GM23338 (cell line): Measurements from ENCODE around the gene C1orf174. TPM values are rescaled to one million over a fixed set of nuclear protein-coding genes. Genes with fewer than 3 reads are reported as not detected.

Experiments
- ATAC-seq: fragments of 200-7000 bp; cut with Tn5 transposase; 3 replicates; pipeline ENCODE4 v1.9.1; 2020
- DNase-seq: peaks from one replicate; pipeline ENCODE4 v3.0.0-alpha.2; 2015; ENCODE audit warnings: low spot score
- H2AFZ ChIP-seq: fragments of 200-600 bp; sonication (generic); 2 replicates; pipeline ENCODE4 v1.8.0; 2016; ENCODE audit warnings: antibody characterized with exemption, mild to moderate bottlenecking, moderate library complexity
- H3F3A ChIP-seq: fragments of 200-600 bp; sonication (generic); replicated peaks from 2 replicates; pipeline ENCODE4 v1.8.0; 2017; ENCODE audit warnings: antibody characterized with exemption, mixed run types, low read depth
- H3K27ac ChIP-seq: fragments of 200-600 bp; sonication (generic); 2 replicates; pipeline ENCODE4 v1.6.1; 2016; ENCODE audit warnings: low read depth
- H3K27me3 ChIP-seq: fragments of 200-600 bp; sonication (generic); 2 replicates; pipeline ENCODE4 v1.8.0; 2016; ENCODE audit warnings: mild to moderate bottlenecking, mixed run types, moderate library complexity; ENCODE audit not compliant: insufficient read depth
- H3K36me3 ChIP-seq: fragments of 200-600 bp; sonication (generic); 2 replicates; pipeline ENCODE4 v1.8.0; 2016; ENCODE audit warnings: mild to moderate bottlenecking; ENCODE audit not compliant: insufficient read depth
- H3K4me1 ChIP-seq: fragments of 200-600 bp; sonication (generic); 2 replicates; pipeline ENCODE4 v1.8.0; 2016; ENCODE audit warnings: mild to moderate bottlenecking, moderate library complexity; ENCODE audit not compliant: insufficient read depth
- H3K4me2 ChIP-seq: fragments of 200-600 bp; sonication (generic); 2 replicates; pipeline ENCODE4 v1.7.1; 2017; ENCODE audit warnings: mixed run types
- H3K4me3 ChIP-seq: fragments of 200-600 bp; sonication (generic); 2 replicates; pipeline ENCODE4 v1.6.1; 2016; ENCODE audit warnings: mixed run types
- H3K79me2 ChIP-seq: fragments of 200-600 bp; sonication (generic); replicated peaks from 2 replicates; pipeline ENCODE4 v1.8.0; 2017; ENCODE audit warnings: mild to moderate bottlenecking; ENCODE audit not compliant: insufficient read depth
- H3K9me2 ChIP-seq: fragments of 200-600 bp; sonication (generic); 2 replicates; pipeline ENCODE4 v1.8.0; 2017; ENCODE audit not compliant: insufficient read depth
- H4K20me1 ChIP-seq: fragments of 200-600 bp; sonication (generic); replicated peaks from 2 replicates; pipeline ENCODE4 v1.8.0; 2017; ENCODE audit warnings: mild to moderate bottlenecking; ENCODE audit not compliant: insufficient read depth
- H3K27ac Mint-ChIP-seq: 2 replicates; pipeline ENCODE4 v1.8.0; 2020; ENCODE audit warnings: inconsistent platforms, mild to moderate bottlenecking, moderate library complexity, mixed read lengths
- H3K27me3 Mint-ChIP-seq: 3 replicates; pipeline ENCODE4 v1.8.0; 2022; ENCODE audit warnings: low read depth, mild to moderate bottlenecking, moderate library complexity, mixed read lengths, inconsistent platforms; ENCODE audit not compliant: insufficient read depth, poor library complexity
- H3K36me3 Mint-ChIP-seq: 3 replicates; pipeline ENCODE4 v1.8.0; 2021; ENCODE audit warnings: low read depth, mild to moderate bottlenecking, inconsistent platforms, moderate library complexity, mixed read lengths
- H3K4me1 Mint-ChIP-seq: 3 replicates; pipeline ENCODE4 v1.8.0; 2020; ENCODE audit warnings: mild to moderate bottlenecking, inconsistent platforms, mixed read lengths
- H3K4me3 Mint-ChIP-seq: 3 replicates; pipeline ENCODE4 v1.8.0; 2021; ENCODE audit warnings: moderate library complexity, mild to moderate bottlenecking, inconsistent platforms, mixed read lengths
- H3K9me3 Mint-ChIP-seq: 3 replicates; pipeline ENCODE4 v1.8.0; 2020; ENCODE audit warnings: moderate library complexity, mild to moderate bottlenecking, inconsistent platforms, mixed read lengths
- CREB1 ChIP-seq: fragments of 250-450 bp; sonication (Bioruptor Pico); IDR thresholded peaks from 2 replicates; pipeline ENCODE4 v1.5.0; 2020; ENCODE audit warnings: low read depth, mild to moderate bottlenecking, moderate library complexity
- EZH2phosphoT487 ChIP-seq: fragments of 200-600 bp; sonication (generic); IDR thresholded peaks from one replicate; pipeline ENCODE4 v1.8.1; 2018; ENCODE audit warnings: antibody characterized with exemption; ENCODE audit not compliant: unreplicated experiment
- JUNB ChIP-seq: IDR thresholded peaks from one replicate; pipeline ENCODE4 v1.6.1; 2016; ENCODE audit warnings: antibody characterized with exemption; ENCODE audit not compliant: unreplicated experiment
- NANOG ChIP-seq: IDR thresholded peaks from 2 replicates; pipeline ENCODE4 v1.6.1; 2016; ENCODE audit warnings: antibody characterized with exemption, borderline replicate concordance
- POLR2AphosphoS5 ChIP-seq: IDR thresholded peaks from 2 replicates; pipeline ENCODE4 v1.6.1; 2016; ENCODE audit warnings: antibody characterized with exemption, low read depth
- polyA plus RNA-seq: library from polyadenylated mRNA; unstranded; fragments of >200 nt; fragmentation: Nextera tagmentation; extraction: Ambion mirVana; gene quantifications from 2 replicates; pipeline ENCODE4 v1.2.1, GENCODE V29; 2016
- total RNA-seq: library from RNA; depleted of rRNA; stranded (reverse); fragments of >200 nt; shearing (Covaris generic); gene quantifications from 2 replicates; pipeline ENCODE4 v1.2.3, GENCODE V29; 2014
- TF ChIP-seq, protein P1 (sequence below): fragments of 250-450 bp; sonication (Bioruptor Pico); IDR thresholded peaks from 2 replicates; pipeline ENCODE4 v1.5.0; 2020; ENCODE audit warnings: mild to moderate bottlenecking, moderate library complexity
- TF ChIP-seq, protein P2 (sequence below): IDR thresholded peaks from 2 replicates; pipeline ENCODE4 v1.6.1; 2016; ENCODE audit warnings: antibody characterized with exemption
- TF ChIP-seq, protein P3 (sequence below): IDR thresholded peaks from one replicate; pipeline ENCODE4 v1.6.1; 2018; ENCODE audit warnings: antibody characterized with exemption; ENCODE audit not compliant: unreplicated experiment
- TF ChIP-seq, protein P4 (sequence below), 2 experiments: fragments of 200-600 bp in 1 of 2; sonication (generic) in 1 of 2; conservative IDR thresholded peaks; 2 replicates each; pipeline versions ENCODE4 v1.5.1 to v1.6.1; 2016 to 2017; ENCODE audit warnings: antibody characterized with exemption in 2 of 2, low read depth in 2 of 2, mild to moderate bottlenecking in 2 of 2, moderate library complexity in 1 of 2

The C1orf174 gene
- total and polyA plus RNA-seq, 2 experiments from 2014 or later = 28.5 to 28.7 TPM

DNA sequence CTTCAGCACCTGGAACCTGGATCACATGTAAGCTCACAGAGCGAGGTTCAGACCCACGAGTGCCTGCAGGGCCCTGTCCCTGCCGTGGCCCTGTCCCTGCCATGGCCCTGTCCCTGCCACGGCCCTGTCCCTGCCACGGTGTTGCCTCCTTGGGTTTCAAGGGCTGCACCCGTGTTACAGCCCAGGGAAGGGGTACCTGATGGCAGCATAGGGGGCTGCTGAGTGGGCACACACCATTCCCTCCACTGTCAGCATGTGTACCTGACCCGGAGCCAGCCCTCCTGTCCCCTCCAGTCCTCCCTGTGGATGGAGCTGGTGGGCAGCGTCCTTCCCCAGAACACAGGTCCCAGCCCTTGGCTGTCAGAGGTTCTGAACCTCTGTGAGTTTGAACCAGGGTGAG is 27.5 kb downstream of the C1orf174 start (continued):
- TF ChIP-seq, protein P1, sequence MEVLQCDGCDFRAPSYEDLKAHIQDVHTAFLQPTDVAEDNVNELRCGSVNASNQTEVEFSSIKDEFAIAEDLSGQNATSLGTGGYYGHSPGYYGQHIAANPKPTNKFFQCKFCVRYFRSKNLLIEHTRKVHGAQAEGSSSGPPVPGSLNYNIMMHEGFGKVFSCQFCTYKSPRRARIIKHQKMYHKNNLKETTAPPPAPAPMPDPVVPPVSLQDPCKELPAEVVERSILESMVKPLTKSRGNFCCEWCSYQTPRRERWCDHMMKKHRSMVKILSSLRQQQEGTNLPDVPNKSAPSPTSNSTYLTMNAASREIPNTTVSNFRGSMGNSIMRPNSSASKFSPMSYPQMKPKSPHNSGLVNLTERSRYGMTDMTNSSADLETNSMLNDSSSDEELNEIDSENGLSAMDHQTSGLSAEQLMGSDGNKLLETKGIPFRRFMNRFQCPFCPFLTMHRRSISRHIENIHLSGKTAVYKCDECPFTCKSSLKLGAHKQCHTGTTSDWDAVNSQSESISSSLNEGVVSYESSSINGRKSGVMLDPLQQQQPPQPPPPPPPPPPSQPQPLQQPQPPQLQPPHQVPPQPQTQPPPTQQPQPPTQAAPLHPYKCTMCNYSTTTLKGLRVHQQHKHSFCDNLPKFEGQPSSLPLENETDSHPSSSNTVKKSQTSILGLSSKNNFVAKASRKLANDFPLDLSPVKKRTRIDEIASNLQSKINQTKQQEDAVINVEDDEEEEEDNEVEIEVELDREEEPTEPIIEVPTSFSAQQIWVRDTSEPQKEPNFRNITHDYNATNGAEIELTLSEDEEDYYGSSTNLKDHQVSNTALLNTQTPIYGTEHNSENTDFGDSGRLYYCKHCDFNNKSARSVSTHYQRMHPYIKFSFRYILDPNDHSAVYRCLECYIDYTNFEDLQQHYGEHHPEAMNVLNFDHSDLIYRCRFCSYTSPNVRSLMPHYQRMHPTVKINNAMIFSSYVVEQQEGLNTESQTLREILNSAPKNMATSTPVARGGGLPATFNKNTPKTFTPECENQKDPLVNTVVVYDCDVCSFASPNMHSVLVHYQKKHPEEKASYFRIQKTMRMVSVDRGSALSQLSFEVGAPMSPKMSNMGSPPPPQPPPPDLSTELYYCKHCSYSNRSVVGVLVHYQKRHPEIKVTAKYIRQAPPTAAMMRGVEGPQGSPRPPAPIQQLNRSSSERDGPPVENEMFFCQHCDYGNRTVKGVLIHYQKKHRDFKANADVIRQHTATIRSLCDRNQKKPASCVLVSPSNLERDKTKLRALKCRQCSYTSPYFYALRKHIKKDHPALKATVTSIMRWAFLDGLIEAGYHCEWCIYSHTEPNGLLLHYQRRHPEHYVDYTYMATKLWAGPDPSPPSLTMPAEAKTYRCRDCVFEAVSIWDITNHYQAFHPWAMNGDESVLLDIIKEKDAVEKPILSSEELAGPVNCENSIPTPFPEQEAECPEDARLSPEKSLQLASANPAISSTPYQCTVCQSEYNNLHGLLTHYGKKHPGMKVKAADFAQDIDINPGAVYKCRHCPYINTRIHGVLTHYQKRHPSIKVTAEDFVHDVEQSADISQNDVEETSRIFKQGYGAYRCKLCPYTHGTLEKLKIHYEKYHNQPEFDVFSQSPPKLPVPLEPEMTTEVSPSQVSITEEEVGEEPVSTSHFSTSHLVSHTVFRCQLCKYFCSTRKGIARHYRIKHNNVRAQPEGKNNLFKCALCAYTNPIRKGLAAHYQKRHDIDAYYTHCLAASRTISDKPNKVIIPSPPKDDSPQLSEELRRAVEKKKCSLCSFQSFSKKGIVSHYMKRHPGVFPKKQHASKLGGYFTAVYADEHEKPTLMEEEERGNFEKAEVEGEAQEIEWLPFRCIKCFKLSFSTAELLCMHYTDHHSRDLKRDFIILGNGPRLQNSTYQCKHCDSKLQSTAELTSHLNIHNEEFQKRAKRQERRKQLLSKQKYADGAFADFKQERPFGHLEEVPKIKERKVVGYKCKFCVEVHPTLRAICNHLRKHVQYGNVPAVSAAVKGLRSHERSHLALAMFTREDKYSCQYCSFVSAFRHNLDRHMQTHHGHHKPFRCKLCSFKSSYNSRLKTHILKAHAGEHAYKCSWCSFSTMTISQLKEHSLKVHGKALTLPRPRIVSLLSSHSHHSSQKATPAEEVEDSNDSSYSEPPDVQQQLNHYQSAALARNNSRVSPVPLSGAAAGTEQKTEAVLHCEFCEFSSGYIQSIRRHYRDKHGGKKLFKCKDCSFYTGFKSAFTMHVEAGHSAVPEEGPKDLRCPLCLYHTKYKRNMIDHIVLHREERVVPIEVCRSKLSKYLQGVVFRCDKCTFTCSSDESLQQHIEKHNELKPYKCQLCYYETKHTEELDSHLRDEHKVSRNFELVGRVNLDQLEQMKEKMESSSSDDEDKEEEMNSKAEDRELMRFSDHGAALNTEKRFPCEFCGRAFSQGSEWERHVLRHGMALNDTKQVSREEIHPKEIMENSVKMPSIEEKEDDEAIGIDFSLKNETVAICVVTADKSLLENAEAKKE = no peak
- TF ChIP-seq JUNB = no peak
- no peak for TF ChIP-seq POLR2AphosphoS5
- no peak for TF ChIP-seq NANOG
- TF ChIP-seq, protein P2, sequence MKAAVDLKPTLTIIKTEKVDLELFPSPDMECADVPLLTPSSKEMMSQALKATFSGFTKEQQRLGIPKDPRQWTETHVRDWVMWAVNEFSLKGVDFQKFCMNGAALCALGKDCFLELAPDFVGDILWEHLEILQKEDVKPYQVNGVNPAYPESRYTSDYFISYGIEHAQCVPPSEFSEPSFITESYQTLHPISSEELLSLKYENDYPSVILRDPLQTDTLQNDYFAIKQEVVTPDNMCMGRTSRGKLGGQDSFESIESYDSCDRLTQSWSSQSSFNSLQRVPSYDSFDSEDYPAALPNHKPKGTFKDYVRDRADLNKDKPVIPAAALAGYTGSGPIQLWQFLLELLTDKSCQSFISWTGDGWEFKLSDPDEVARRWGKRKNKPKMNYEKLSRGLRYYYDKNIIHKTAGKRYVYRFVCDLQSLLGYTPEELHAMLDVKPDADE = no peak

DNA sequence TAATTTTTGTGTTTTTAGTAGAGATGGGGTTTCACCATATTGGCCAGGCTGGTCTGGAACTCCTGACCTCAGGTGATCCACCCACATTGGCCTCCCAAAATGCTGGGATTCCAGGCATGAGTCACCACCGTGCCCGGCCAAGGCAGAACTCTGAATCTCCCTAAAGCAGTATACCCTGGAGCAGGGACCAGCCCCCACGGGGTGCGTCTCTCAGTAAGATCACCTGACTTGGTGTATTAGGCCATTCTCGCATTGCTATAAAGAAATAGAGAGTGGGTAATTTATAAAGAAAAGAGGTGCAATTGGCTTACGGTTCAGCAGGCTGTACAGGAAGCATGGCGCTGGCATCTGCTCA is 28.6 kb downstream of the C1orf174 start:
- Mint-ChIP-seq H3K4me3 (no peak overlapping the region), H3K27me3 (peaks cover 2% of the 10 kb centered on the region), H3K27ac (no peak overlapping the region), H3K4me1 (peaks cover 2% of the 10 kb centered on the region; the same call in 1 of the 3 replicates), H3K9me3 (peaks cover 8% of the 10 kb centered on the region; the same call in 2 of the 3 replicates), H3K36me3 (peaks cover 41% of the 10 kb centered on the region)
- Histone ChIP-seq H3F3A (peaks cover 3% of the 10 kb centered on the region; the same call in 1 of the 2 replicates), H3K4me1 (no peaks in the 10 kb centered on the region), H4K20me1 (no peaks in the 10 kb centered on the region), H3K36me3 (no peaks in the 10 kb centered on the region), H3K9me2 (no peaks in the 10 kb centered on the region), H3K27ac (no peak overlapping the region), H3K4me3 (no peak overlapping the region), H2AFZ (no peak overlapping the region), H3K27me3 (no peaks in the 10 kb centered on the region), H3K4me2 (no peak overlapping the region), H3K79me2 (no peaks in the 10 kb centered on the region)
- DNase-seq (no peak), ATAC-seq (no peak)
- TF ChIP-seq, protein P2 = no peak
- no peak for TF ChIP-seq JUNB
- TF ChIP-seq, protein P3, sequence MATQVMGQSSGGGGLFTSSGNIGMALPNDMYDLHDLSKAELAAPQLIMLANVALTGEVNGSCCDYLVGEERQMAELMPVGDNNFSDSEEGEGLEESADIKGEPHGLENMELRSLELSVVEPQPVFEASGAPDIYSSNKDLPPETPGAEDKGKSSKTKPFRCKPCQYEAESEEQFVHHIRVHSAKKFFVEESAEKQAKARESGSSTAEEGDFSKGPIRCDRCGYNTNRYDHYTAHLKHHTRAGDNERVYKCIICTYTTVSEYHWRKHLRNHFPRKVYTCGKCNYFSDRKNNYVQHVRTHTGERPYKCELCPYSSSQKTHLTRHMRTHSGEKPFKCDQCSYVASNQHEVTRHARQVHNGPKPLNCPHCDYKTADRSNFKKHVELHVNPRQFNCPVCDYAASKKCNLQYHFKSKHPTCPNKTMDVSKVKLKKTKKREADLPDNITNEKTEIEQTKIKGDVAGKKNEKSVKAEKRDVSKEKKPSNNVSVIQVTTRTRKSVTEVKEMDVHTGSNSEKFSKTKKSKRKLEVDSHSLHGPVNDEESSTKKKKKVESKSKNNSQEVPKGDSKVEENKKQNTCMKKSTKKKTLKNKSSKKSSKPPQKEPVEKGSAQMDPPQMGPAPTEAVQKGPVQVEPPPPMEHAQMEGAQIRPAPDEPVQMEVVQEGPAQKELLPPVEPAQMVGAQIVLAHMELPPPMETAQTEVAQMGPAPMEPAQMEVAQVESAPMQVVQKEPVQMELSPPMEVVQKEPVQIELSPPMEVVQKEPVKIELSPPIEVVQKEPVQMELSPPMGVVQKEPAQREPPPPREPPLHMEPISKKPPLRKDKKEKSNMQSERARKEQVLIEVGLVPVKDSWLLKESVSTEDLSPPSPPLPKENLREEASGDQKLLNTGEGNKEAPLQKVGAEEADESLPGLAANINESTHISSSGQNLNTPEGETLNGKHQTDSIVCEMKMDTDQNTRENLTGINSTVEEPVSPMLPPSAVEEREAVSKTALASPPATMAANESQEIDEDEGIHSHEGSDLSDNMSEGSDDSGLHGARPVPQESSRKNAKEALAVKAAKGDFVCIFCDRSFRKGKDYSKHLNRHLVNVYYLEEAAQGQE = no peak
- TF ChIP-seq POLR2AphosphoS5 = no peak
- no peak for TF ChIP-seq CREB1 (CRISPR knock-in tag)
- TF ChIP-seq EZH2phosphoT487 = no peak
- TF ChIP-seq, protein P4, sequence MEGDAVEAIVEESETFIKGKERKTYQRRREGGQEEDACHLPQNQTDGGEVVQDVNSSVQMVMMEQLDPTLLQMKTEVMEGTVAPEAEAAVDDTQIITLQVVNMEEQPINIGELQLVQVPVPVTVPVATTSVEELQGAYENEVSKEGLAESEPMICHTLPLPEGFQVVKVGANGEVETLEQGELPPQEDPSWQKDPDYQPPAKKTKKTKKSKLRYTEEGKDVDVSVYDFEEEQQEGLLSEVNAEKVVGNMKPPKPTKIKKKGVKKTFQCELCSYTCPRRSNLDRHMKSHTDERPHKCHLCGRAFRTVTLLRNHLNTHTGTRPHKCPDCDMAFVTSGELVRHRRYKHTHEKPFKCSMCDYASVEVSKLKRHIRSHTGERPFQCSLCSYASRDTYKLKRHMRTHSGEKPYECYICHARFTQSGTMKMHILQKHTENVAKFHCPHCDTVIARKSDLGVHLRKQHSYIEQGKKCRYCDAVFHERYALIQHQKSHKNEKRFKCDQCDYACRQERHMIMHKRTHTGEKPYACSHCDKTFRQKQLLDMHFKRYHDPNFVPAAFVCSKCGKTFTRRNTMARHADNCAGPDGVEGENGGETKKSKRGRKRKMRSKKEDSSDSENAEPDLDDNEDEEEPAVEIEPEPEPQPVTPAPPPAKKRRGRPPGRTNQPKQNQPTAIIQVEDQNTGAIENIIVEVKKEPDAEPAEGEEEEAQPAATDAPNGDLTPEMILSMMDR (conservative IDR thresholded peaks at IDR 0.05; ENCODE audit: low read depth in 2 of 2) = no peak
